Raji (cell line): ENCODE data around the gene SLC48A1.

Experiments
- POLR2A ChIP-seq: IDR thresholded peaks from 2 replicates; pipeline ENCODE4 v1.6.1; 2011; ENCODE audit warnings: low read depth, low read length, control low read depth; ENCODE audit not compliant: insufficient read depth

Gene SLC48A1

DNA sequence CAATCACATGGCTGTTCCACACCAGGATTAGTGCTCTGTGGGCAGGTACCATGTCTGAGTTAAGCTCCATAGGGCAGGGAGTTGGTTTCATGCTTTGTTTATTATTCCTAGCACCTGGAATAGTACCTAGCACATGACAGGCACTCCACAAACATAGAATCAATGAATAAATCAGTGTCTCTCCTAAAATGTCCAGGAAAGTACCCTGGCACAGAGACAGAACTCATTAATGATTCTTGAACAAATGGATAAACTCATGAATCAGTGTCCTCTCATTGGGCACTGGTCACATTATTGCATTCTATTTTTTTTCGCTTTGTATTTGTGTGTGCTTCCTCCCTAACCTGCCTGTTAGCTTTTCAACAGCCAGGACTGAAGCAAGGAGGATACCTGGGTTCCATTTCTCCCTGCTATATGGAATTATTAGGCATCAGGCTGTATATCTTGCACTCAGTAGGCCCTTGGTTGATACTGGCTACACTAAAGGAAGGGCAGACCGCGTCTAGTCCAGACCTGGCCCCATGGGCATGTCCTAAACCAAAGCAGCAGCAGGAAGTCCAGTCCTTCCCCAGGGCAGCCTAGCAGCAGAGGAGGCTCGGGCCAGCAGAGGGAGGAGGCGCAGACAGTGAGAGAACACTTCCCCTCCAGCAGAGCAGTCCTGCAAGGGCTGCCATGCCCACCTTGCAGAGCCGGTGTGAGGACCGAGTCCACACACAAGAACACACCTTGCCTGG, 28.3 kb downstream of the SLC48A1 start:
- no peak for TF ChIP-seq POLR2A

DNA sequence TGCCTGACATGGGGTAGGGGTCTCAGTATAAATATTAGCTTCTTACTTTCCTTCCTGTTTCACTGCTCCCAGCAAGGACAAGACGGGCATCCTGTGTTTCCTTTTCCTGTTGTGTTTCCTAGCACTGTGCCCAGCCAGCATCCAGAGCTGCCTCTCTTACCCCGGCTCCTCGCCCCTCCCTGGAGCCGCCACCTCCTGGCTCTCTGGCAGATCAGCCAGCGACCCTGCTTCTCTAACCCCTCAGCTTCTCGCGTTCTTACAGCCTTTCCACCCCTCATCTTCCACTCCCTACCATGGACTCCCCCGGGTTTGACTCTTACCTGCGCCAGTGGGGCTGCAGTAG, 28.8 kb downstream of the SLC48A1 start:
- TF ChIP-seq POLR2A: no peak

DNA sequence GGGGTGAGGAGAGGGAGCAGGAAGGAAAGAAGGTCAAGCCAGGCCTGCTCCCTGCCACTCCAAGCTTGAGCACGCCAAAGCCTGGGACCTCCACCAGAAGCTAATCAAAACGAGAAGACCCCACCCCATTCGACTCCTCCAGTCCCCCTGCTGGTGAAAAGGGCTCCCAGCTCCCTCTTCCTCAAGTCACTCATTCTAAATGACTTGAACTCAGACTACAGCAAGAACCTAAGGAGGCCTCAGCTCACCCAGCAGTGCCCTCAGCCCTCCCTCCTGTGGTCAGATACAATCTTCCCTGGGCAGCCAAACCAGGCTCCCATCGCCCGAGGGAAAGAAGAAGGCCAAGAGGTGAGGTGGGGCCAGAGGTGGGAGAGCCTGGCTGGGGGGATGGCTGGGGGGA, 29.3 kb downstream of the SLC48A1 start:
- no peak for TF ChIP-seq POLR2A

DNA sequence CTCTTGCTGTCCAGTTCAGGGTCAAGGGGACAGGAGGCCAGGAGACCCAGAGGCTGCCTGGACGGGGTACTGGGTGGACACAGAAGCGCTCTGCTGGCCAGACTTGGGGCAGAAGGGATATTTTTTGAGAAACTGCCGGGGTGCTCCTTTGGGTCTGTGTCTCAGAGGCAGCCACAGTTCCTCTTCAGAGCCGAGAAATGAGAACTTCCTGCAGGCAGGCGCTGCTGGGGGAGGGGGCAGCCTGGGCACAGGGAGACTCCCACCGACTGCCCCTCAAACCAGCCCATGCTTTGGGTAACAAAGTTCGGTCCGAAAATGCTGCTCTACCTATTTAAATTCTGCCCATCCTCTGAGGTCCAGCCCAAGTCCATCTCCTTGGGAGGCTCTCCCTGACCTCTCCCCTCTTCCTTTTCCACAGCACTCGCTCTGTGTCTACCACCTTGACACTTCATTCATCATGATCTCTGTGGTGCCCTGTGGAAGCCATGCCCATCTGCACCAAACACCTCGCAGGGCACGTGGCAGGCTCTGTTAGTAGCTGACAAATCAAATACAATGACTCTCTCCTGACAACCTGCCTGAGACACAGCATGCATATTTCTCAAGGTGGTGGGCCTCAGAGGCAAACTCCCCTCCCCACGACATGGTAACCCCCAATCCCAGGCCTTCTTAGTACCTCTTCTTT, 30.3 kb downstream of the SLC48A1 start:
- TF ChIP-seq POLR2A: no peak

DNA sequence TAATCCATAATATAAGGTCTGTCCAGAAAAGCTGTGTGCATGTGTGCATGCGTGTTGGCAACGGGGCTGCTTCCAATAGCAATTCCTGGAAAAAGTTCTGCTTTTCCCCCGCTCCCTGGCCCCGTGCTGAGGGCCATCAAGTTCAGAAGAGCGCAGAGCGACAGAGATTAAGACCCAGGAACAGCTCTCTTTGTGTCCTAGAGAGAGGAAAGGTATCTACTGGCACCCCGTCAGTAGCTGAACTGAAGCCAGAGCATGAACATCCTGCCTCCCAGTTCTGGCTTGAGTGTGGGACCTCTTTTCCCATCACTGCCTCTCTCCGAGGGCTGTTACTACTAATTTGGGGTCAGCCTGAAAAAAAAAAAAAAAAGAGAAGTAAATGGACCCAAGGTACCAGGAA, 31.1 kb downstream of the SLC48A1 start:
- no peak for TF ChIP-seq POLR2A

DNA sequence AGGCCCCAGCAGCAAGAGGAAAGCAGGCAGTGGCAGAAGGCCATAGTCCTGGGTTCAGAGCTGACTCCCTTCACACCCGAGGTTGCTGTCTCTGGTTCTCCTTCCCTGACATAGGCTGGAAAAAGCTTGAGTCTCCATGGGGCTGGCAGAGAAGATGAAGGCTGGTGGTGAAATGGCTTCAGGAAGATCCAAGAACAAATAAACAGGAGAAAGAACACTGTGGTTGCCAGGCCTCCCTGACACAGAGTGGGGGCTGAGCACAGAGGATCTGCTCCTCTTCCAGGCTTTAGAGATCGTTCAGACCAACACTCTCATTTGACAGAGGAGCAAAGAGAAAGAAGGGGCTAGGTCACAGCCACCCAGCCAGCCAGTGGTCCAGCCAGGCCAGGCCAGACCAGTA, 32.4 kb downstream of the SLC48A1 start:
- no peak for TF ChIP-seq POLR2A

DNA sequence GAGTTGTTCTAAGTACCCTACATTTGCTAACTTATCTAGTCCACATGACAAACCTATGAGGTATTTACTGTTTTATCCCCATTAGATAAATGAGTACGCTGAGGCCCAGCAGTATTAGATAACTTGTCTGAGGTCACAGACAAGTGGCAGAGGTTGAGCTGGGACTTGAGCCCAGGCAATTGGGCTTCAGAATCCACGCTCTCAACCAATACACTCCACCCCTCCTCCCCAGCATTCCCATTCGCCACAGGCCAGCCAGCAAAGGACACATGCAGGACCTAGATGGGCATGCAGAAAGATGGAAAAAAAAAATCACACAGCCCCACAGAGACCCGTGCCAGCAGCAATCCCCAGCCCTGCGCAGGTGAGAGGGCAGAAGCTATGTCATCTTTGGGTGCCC, 34.3 kb downstream of the SLC48A1 start:
- TF ChIP-seq POLR2A: no peak

DNA sequence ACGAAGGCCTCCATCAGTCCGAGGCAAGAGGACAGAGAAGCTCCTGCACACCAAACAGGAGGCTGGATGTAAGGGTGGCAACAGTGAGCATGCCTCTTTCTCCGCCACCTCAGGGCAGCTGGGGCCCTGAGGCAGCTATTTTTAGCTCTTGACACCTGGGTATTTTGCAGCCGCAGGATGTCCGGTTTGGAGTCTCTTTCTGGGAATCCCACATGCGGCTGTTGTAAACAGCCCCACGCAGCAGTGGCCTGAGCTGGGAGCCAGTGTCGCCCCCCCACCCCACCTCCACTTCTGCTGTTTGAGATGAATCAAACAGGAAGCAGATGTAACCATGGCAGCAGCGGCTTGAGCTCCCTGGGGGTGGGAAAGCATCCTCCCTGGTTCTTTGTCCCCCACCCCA, 35.0 kb downstream of the SLC48A1 start:
- TF ChIP-seq POLR2A: peak; percentile 24; the same call in 1 of the 2 replicates

DNA sequence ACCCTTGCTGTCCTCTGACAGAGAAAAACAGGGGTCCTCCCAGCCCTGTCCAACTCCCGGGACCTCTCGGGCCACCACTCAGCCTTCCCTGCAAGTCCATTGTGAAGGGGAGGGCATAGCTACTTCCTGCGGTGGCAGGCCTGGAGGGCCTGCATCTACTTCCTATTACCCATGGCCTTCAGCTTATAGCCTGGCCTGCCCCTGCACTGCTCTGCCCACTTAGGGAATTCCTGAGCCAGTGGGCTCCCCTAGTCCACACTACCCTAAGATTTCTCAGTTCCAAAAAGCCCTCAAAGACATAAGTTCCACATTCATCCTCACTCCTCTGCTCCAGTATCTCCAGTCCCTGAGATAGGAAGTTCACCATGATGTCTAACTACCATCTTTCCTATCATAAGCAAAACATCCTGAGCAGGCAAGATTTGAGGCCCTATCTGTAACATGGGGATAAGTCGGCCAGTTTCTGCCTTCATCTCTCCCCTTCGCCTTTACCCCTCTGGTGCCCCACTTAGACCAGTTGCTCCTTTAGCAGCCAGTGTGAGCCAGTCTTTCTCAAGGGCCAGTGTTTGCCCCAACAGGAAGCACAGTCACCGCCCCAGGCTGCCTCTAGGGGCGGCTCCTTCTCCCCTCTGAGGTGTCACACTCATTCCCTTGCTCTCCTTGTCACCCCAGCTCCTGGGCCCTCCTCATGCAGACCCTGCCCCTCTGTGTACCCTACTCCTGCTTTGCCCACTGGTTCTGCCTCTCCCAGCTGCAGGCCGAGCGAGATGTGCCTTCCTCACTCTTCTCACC, 35.7 kb downstream of the SLC48A1 start:
- peak; percentile 39; the same call in 1 of the 2 replicates for TF ChIP-seq POLR2A

DNA sequence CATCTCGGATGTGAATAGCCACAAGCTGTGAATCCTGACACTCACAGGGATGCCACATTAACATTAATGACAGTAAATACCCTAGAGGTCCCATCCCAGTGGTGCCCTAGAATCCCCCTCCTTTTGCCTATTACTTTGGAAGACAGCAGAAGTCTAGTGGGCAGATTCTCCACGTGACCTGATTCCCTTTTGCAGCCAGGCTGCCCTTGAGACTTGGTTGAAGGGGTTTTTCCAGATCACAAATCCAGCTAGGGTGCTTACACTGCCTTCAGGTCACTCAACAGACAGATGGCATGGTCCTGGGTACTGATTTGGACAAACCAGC, 38.0 kb downstream of the SLC48A1 start:
- TF ChIP-seq POLR2A: no peak

DNA sequence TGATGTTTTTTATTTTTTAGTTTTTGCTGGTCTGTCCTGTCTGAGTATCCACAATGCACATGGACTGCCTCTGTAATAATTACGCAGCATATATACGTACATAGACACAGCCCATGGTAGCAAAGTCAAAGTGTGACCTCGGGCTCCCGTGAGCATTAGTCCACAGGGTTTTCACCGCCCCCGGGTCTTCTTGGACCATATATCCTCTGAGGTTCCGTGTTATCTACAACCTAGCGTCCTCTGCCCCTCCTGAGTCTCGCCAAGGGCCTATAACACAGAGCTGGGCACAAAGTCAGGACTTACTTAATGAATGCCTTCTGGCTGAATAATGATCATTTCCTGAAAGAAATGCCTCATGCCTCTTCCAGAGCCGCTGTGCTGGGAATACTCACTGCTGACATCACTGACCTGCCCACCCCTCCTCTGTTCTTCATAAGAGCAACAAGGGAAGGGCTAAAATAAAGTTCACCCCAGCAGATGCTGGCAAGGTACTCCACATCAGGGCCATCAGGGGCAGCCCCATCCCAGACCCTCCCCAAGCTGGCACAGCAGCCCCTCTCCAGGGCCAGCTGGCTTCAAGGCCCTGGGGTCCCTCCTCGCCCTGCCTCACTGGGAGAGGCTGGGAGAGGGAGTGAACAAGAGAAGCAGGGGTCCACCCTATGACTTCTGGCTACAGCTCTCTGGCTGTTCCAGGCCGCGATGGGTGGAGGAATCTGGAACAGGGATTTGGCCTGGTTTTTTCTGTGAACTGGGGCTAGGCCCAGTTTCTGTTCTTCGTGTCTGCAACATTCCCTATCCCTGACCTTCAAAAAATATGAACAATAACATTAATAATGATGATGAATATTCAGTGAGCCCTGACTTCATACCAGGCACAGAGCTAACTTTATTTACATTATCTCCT, 38.8 kb downstream of the SLC48A1 start:
- TF ChIP-seq POLR2A: no peak; the same call in 1 of the 2 replicates

DNA sequence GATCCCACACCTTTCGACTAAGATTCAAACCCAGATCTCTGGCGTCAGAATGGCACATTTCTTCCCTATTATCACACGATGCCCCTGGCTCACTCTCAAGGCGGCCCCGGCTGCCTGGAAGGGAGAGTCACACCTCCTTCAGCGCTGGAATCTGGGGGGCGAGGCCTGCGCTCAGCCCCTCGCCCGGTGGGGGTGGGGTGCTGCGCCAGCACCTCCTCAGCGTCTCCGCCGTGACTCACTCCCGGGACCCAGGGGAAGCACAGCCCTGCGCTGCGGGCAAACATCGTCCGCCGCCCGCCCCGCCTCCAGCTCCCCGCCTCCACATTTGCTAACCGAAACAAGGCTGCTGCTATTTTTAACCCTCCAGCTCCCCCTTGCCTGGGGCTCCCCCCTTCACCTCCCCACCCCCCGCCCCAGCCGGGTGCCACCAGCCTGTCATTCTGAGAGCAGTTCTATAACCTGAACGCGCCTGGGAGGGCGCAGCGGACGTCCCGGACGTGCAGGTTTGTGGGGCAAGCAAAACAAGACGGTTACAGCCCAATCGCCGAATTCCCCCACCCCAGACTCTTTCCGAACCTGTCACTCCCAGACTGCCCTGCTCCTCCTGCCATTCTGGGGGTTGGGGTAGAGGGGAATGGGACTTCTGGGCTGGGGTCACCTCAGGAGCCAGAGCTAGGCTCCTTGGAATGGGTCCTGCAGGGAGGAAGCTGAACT, 39.9 kb downstream of the SLC48A1 start:
- TF ChIP-seq POLR2A: peak; percentile 55

DNA sequence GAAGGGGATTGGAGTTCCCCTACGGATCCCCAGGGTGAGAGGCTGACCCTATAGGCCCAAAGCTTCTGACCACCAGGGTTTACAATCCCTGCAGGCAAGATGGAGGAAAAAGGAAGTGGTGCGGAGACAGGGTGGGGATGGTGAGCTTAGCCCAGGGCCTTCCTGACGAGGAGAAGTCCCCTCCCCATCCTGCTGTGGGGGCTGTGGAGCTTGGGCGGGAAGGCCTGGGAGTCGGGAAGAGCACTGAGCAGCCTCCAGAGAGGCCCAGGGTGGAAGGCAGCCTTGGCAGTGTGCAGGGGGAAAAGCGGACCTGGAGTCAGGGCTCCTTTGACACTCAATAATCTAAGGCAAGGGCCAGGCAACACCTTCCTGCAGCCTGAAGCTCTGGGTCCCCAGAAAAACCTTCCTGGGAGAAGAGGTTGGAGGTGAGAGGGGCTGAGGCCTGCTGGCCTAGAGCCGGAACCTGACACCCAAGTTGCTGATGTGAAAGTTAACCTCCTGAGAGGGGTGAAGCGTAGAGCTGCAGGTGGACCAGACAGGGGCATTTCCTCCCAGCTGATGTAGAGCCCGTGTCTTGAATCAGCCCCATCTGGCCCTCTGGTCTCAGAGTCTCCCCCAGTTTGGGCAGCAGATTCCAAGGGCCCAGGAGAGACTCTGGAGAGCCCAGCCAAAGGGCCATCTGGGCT, 40.6 kb downstream of the SLC48A1 start:
- TF ChIP-seq POLR2A: 0 out of 2 replicates have a peak, but pooled peaks have one; percentile 28
